ENCODE data around the gene GET4. TPM values are rescaled to one million over a fixed set of nuclear protein-coding genes. Genes with fewer than 3 reads are reported as not detected.

Gene GET4
- total RNA-seq, 1 experiment from 2014 or later: 96.7 TPM

GRCh38 chr7:877312-878232, 1.2 kb downstream of the GET4 start:
- Histone ChIP-seq H3K79me2 (ENCODE audit: low read length) (peaks cover 57% of the 10 kb centered on the region), H3K9me3 (ENCODE audit: low read length) (no peaks in the 10 kb centered on the region), H3K4me1 (ENCODE audit: insufficient read depth, low read length) (peaks cover 28% of the 10 kb centered on the region), H4K20me1 (ENCODE audit: low read length) (peaks cover 23% of the 10 kb centered on the region; the same call in 1 of the 2 replicates), H3K36me3 (ENCODE audit: low read depth, low read length) (peaks cover 6% of the 10 kb centered on the region; the same call in 1 of the 2 replicates), H3K9me2 (replicated peaks; ENCODE audit: low read length) (no peaks in the 10 kb centered on the region), H3K4me2 (ENCODE audit: low read length) (peak overlapping the region; percentile 100), H2AFZ (ENCODE audit: low read length) (no peak overlapping the region), H3K4me3 (ENCODE audit: low read length) (peak overlapping the region; percentile 97), H3K27me3 (ENCODE audit: low read length) (no peaks in the 10 kb centered on the region), H3F3A (ENCODE audit: low read length, unreplicated experiment) (peaks cover 6% of the 10 kb centered on the region), H3K27ac (ENCODE audit: low read length) (peak overlapping the region; percentile 29), H3K9ac (ENCODE audit: low read length) (peak overlapping the region; percentile 88)
- BruUV-seq (replicated peaks): no TSS peak
- ChIA-PET CTCF (no interaction called here), POLR2A (ENCODE audit: unreplicated experiment) (no interaction called here)
- ATAC-seq (no peak; the same call in 1 of the 2 replicates), DNase-seq (peak; percentile 13)
- TF ChIP-seq EZH2phosphoT487 (IDR thresholded peaks at IDR 0.05; ENCODE audit: borderline replicate concordance, low read length) (no peak), EZH2 (IDR thresholded peaks at IDR 0.05; ENCODE audit: low read length, unreplicated experiment) (no peak), CTCF (conservative IDR thresholded peaks at IDR 0.05; ENCODE audit: low read depth, low read length) (no peak)
- intact Hi-C loops (cut with micrococcal nuclease): loop anchor here (10.0 kb wide), 1 partner anchor 353 kb away; no protein-coding TSS in a partner anchor

- no peak overlapping the region for H2AFZ ChIP-seq (ENCODE audit: low read length)
- 0 out of 2 replicates have a peak overlapping the region, but pooled peaks have one; percentile 0 for H3K9ac ChIP-seq (ENCODE audit: low read length)
- H3K27me3 ChIP-seq (ENCODE audit: low read length): no peaks in the 10 kb centered on the region
- H3K4me3 ChIP-seq (ENCODE audit: low read length): peak overlapping the region; percentile 97; the same call in 1 of the 2 replicates
- no peaks in the 10 kb centered on the region for H3K9me2 ChIP-seq (replicated peaks; ENCODE audit: low read length)
- no peaks in the 10 kb centered on the region; the same call in 1 of the 2 replicates for H3K36me3 ChIP-seq (ENCODE audit: low read depth, low read length)
- H3K27ac ChIP-seq (ENCODE audit: low read length): peak overlapping the region; percentile 56
- H3K9me3 ChIP-seq (ENCODE audit: low read length): no peaks in the 10 kb centered on the region
- CTCF ChIA-PET: no interaction called here
- no peak for TF ChIP-seq EZH2phosphoT487 (IDR thresholded peaks at IDR 0.05; ENCODE audit: borderline replicate concordance, low read length)
- TF ChIP-seq CTCF (conservative IDR thresholded peaks at IDR 0.05; ENCODE audit: low read depth, low read length): no peak
- no peak for TF ChIP-seq EZH2 (IDR thresholded peaks at IDR 0.05; ENCODE audit: low read length, unreplicated experiment)
- POLR2A ChIA-PET (ENCODE audit: unreplicated experiment): no interaction called here
- BruUV-seq (replicated peaks): no TSS peak
- H3K4me2 ChIP-seq (ENCODE audit: low read length): peak overlapping the region; percentile 100
- peaks cover 72% of the 10 kb centered on the region for H3K79me2 ChIP-seq (ENCODE audit: low read length)
- peaks cover 24% of the 10 kb centered on the region for H3K4me1 ChIP-seq (ENCODE audit: insufficient read depth, low read length)
- H3F3A ChIP-seq (ENCODE audit: low read length, unreplicated experiment): peaks cover 6% of the 10 kb centered on the region
- H4K20me1 ChIP-seq (ENCODE audit: low read length): peaks cover 34% of the 10 kb centered on the region; the same call in 1 of the 2 replicates
- DNase-seq: peak; percentile 16
- intact Hi-C loops (cut with micrococcal nuclease): loop anchor here (10.0 kb wide), 1 partner anchor 354 kb away; no protein-coding TSS in a partner anchor
- no peak for ATAC-seq
Measured at GRCh38 chr7:879093-879492, 2.7 kb downstream of the GET4 start.
